ENCODE results near the gene SH2D7.

DNA sequence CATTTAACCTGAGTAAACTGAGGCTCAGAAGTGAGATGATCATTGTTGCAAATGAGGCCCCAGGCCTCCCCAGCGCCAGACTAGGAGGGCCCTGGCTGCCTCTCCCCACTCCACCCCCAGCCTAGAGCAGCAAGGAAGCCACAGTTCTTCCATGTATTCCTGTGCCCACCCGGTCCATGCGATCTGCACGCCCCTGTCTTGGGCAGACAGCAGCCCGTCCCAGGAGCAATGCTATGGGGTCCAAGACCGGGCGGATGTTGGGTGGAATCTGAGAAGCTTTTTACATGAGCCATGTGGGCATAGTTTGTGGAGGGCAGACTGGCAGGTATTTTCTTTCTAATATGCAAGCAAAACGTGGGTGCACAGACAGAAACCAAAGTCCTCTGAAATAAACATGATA lies 15.1 kb downstream of the SH2D7 start:
- no peak for TF ChIP-seq ARNTL (CRISPR knock-in tag; IDR thresholded peaks at IDR 0.05; ENCODE audit: borderline replicate concordance, low read depth)
- no peak for TF ChIP-seq OSR1 (CRISPR knock-in tag; IDR thresholded peaks at IDR 0.05)
- TF ChIP-seq ESRRG (CRISPR knock-in tag; IDR thresholded peaks at IDR 0.05) = no peak
- TF ChIP-seq, protein P1, sequence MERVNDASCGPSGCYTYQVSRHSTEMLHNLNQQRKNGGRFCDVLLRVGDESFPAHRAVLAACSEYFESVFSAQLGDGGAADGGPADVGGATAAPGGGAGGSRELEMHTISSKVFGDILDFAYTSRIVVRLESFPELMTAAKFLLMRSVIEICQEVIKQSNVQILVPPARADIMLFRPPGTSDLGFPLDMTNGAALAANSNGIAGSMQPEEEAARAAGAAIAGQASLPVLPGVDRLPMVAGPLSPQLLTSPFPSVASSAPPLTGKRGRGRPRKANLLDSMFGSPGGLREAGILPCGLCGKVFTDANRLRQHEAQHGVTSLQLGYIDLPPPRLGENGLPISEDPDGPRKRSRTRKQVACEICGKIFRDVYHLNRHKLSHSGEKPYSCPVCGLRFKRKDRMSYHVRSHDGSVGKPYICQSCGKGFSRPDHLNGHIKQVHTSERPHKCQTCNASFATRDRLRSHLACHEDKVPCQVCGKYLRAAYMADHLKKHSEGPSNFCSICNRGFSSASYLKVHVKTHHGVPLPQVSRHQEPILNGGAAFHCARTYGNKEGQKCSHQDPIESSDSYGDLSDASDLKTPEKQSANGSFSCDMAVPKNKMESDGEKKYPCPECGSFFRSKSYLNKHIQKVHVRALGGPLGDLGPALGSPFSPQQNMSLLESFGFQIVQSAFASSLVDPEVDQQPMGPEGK (CRISPR knock-in tag; IDR thresholded peaks at IDR 0.05; ENCODE audit: borderline replicate concordance) = no peak
- TF ChIP-seq, protein P2, sequence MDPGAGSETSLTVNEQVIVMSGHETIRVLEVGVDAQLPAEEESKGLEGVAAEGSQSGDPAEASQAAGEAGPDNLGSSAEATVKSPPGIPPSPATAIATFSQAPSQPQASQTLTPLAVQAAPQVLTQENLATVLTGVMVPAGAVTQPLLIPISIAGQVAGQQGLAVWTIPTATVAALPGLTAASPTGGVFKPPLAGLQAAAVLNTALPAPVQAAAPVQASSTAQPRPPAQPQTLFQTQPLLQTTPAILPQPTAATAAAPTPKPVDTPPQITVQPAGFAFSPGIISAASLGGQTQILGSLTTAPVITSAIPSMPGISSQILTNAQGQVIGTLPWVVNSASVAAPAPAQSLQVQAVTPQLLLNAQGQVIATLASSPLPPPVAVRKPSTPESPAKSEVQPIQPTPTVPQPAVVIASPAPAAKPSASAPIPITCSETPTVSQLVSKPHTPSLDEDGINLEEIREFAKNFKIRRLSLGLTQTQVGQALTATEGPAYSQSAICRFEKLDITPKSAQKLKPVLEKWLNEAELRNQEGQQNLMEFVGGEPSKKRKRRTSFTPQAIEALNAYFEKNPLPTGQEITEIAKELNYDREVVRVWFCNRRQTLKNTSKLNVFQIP (CRISPR knock-in tag; IDR thresholded peaks at IDR 0.05; ENCODE audit: borderline replicate concordance, low read depth) = no peak
- TF ChIP-seq ZNF70 (CRISPR knock-in tag; IDR thresholded peaks at IDR 0.05) = no peak
- no peak for TF ChIP-seq ZC3H10 (CRISPR knock-in tag; IDR thresholded peaks at IDR 0.05)
- no peak for TF ChIP-seq ZFP3 (CRISPR knock-in tag; IDR thresholded peaks at IDR 0.05)
